IPS DF 4.7 (cell line): ENCODE data around the gene USP6NL.

Source experiments
- DNase-seq: peaks from one replicate; pipeline ENCODE4 v3.0.0-alpha.2; 2013; ENCODE audit warnings: low spot score; ENCODE audit errors: extremely low read depth

The USP6NL gene

GRCh38 chr10:11594589-11595394, 16.7 kb downstream of the USP6NL start:
- no peak for DNase-seq

- no peak for DNase-seq
Measured at GRCh38 chr10:11593612-11594011, 17.8 kb downstream of the USP6NL start.

GRCh38 chr10:11589738-11590137, 21.7 kb downstream of the USP6NL start:
- DNase-seq = no peak

- no peak for DNase-seq
Measured at GRCh38 chr10:11588873-11589574, 22.4 kb downstream of the USP6NL start.

GRCh38 chr10:11587722-11588259, 23.7 kb downstream of the USP6NL start:
- no peak for DNase-seq

- no peak for DNase-seq
Measured at GRCh38 chr10:11586170-11586569, 25.3 kb downstream of the USP6NL start.

GRCh38 chr10:11581213-11581612, 30.2 kb downstream of the USP6NL start:
- DNase-seq = no peak

- no peak for DNase-seq
Measured at GRCh38 chr10:11579885-11580284, 31.6 kb downstream of the USP6NL start.

GRCh38 chr10:11578802-11579255, 32.6 kb downstream of the USP6NL start:
- no peak for DNase-seq

- no peak for DNase-seq
Measured at GRCh38 chr10:11576092-11576809, 35.2 kb downstream of the USP6NL start.

GRCh38 chr10:11573497-11573896, 38.0 kb downstream of the USP6NL start:
- DNase-seq = no peak

- no peak for DNase-seq
Measured at GRCh38 chr10:11570751-11571150, 40.7 kb downstream of the USP6NL start.

GRCh38 chr10:11569471-11569870, 42.0 kb downstream of the USP6NL start:
- DNase-seq = no peak

GRCh38 chr10:11568578-11568977, 42.9 kb downstream of the USP6NL start:
- no peak for DNase-seq

- no peak for DNase-seq
Measured at GRCh38 chr10:11564741-11565140, 46.7 kb downstream of the USP6NL start.

- no peak for DNase-seq
Measured at GRCh38 chr10:11563936-11564335, 47.5 kb downstream of the USP6NL start.

GRCh38 chr10:11562888-11563287, 48.6 kb downstream of the USP6NL start:
- no peak for DNase-seq

- no peak for DNase-seq
Measured at GRCh38 chr10:11560076-11560709, 51.3 kb downstream of the USP6NL start.

GRCh38 chr10:11557967-11558366, 53.5 kb downstream of the USP6NL start:
- DNase-seq = no peak

- DNase-seq = no peak
Measured at GRCh38 chr10:11557513-11557912, 53.9 kb downstream of the USP6NL start.

GRCh38 chr10:11555556-11555955, 55.9 kb downstream of the USP6NL start:
- DNase-seq = no peak
